Small intestine (tissue), 16 donors: ENCODE measurements around the gene DNAH2. TPM values are rescaled to one million over a fixed set of nuclear protein-coding genes. Genes with fewer than 3 reads are reported as not detected.

Experiments
- DNase-seq, 2 donors: peaks; one replicate each; pipeline versions ENCODE4 v3.0.0 to v3.0.0-alpha.2; 2013
- FAIRE-seq: peaks from 2 replicates; lab custom pipeline; 2012; peaks lifted over from hg19 to GRCh38; lab: Jason Lieb, UNC
- H3K27ac ChIP-seq, 3 donors: one replicate each; pipeline ENCODE4 v1.5.1; 2013; ENCODE audit warnings: low read length in 2 of 3, mild to moderate bottlenecking in 2 of 3, control low read depth in 1 of 3, inconsistent platforms in 1 of 3, low read depth in 1 of 3, moderate library complexity in 1 of 3
- H3K27me3 ChIP-seq, 3 donors: one replicate each; pipeline ENCODE4 v1.6.1; 2013; ENCODE audit warnings: low read length in 3 of 3, inconsistent platforms in 1 of 3; ENCODE audit not compliant: control insufficient read depth in 3 of 3, insufficient read depth in 3 of 3
- H3K36me3 ChIP-seq, 3 donors: one replicate each; pipeline ENCODE4 v1.6.1; 2013; ENCODE audit warnings: low read length in 3 of 3, inconsistent platforms in 1 of 3, low read depth in 1 of 3, mild to moderate bottlenecking in 1 of 3, moderate library complexity in 1 of 3; ENCODE audit not compliant: control insufficient read depth in 3 of 3, insufficient read depth in 2 of 3
- H3K4me1 ChIP-seq, 3 donors: one replicate each; pipeline ENCODE4 v1.6.1; 2013; ENCODE audit warnings: low read length in 2 of 3, inconsistent platforms in 1 of 3, low read depth in 1 of 3, mild to moderate bottlenecking in 1 of 3, moderate library complexity in 1 of 3; ENCODE audit not compliant: control insufficient read depth in 3 of 3, insufficient read depth in 2 of 3
- H3K4me3 ChIP-seq, 3 donors: one replicate each; pipeline ENCODE4 v1.5.1; 2013; ENCODE audit warnings: low read length in 3 of 3, control low read depth in 1 of 3, inconsistent platforms in 1 of 3, low read depth in 1 of 3, mild to moderate bottlenecking in 1 of 3, moderate library complexity in 1 of 3
- H3K9me3 ChIP-seq, 2 donors: one replicate each; pipeline ENCODE4 v1.6.1; 2013; ENCODE audit warnings: low read depth in 1 of 2, low read length in 1 of 2; ENCODE audit not compliant: control insufficient read depth in 2 of 2, insufficient read depth in 1 of 2
- WGBS, 3 donors: extraction: QIAGEN DNeasy Blood & Tissue Kit; methylation state at CpG; one replicate each; pipeline ENCODE4 v1.1.7; 2013; 5-methylcytosine and 5-hydroxymethylcytosine counted together
- long read RNA-seq, 10 donors: transcript quantifications; one replicate each; lab custom pipeline, GENCODE V29; 2026
- polyA plus RNA-seq, 4 donors: library from polyadenylated mRNA; stranded (reverse) in 3 of 4; unstranded in 1 of 4; fragments of 200-250 nt in 3 of 4; fragments of 120-200 nt in 1 of 4; gene quantifications; one replicate each; pipeline versions ENCODE4 v1.2.1 to v1.2.3, GENCODE V29; 2013
- donor health status: healthy with polysubstance abuse.
- donor health status: control.
- donor health status: control.
- donor health status: Bipolar disorder and iron deficiency.
- donor health status: healthy.

DNAH2 gene
- polyA plus RNA-seq = under 1 TPM in 2 of 4 donors, not detected in 2; 0.04 to 0.09 TPM
- long read RNA-seq, donor 1 = 0 reads
- long read RNA-seq, donor 2 = 0 reads
- long read RNA-seq, donor 3 = 0 reads
- long read RNA-seq, donor 4 = 0 reads
- long read RNA-seq, donor 5 = 0 reads
- long read RNA-seq, donor 6 = 0 reads
- long read RNA-seq, donor 7 = 0 reads
- long read RNA-seq, donor 8 = 0 reads
- long read RNA-seq, donor 9 = 0 reads
- long read RNA-seq, donor 10 = 0 reads

GRCh38 chr17:7716901-7717755 is at the start of gene DNAH2:
Gene DNAH2 (plus strand): TSS chr17:7717744. CDS start chr17:7719735, 1,991 bp downstream.
- Histone ChIP-seq H3K36me3 (no peaks in the 10 kb centered on the region), H3K27me3 (peaks cover 0 to 62% (median 0%) of the 10 kb centered on the region in 3 donors), H3K9me3 (no peaks in the 10 kb centered on the region), H3K4me1 (peaks cover 0 to 14% (median 6%) of the 10 kb centered on the region in 3 donors), H3K4me3 (peak within 1 kb of the TSS; percentile 31 to 65 (median 33)), H3K27ac (peak within 1 kb of the TSS in 1 of 3 donors; percentile 54)
- 1% methylated on average over 51 to 64 of the region's 64 CpGs for WGBS, 3 donors
- peak; percentile 53 to 88 for DNase-seq
- FAIRE-seq = no peak

- H3K4me3 ChIP-seq = no peak overlapping the region
- H3K27me3 ChIP-seq = no peaks in the 10 kb centered on the region
- H3K9me3 ChIP-seq = peaks cover 1 to 3% of the 10 kb centered on the region in 2 donors
- H3K36me3 ChIP-seq = peaks cover 10 to 68% (median 11%) of the 10 kb centered on the region in 3 donors
- FAIRE-seq (no peak), DNase-seq (no peak)
- H3K27ac ChIP-seq = no peak overlapping the region
- 94 to 96% (median 95%) methylated on average over 7 of the region's 7 CpGs for WGBS, 3 donors
- no peaks in the 10 kb centered on the region for H3K4me1 ChIP-seq
These were observed 49.1 kb upstream of the DNAH2 start for GRCh38 chr17:7668482-7668881.

- DNase-seq (peak; percentile 21 to 65), FAIRE-seq (no peak)
- Histone ChIP-seq H3K4me3 (no peak overlapping the region), H3K36me3 (peaks cover 18 to 82% (median 25%) of the 10 kb centered on the region in 3 donors), H3K9me3 (peaks cover 2 to 14% of the 10 kb centered on the region in 2 donors), H3K27me3 (no peaks in the 10 kb centered on the region), H3K4me1 (no peaks in the 10 kb centered on the region), H3K27ac (no peak overlapping the region)
- 85 to 93% (median 91%) methylated on average over 2 of the region's 2 CpGs for WGBS, 3 donors
These were observed 44.3 kb upstream of the DNAH2 start for GRCh38 chr17:7673239-7673638.

GRCh38 chr17:7674934-7675333 is 42.6 kb upstream of the DNAH2 start:
- WGBS, 3 donors = 89 to 93% (median 92%) methylated on average over 14 of the region's 14 CpGs
- Histone ChIP-seq H3K36me3 (peaks cover 18 to 67% (median 25%) of the 10 kb centered on the region in 3 donors), H3K4me1 (no peaks in the 10 kb centered on the region), H3K27me3 (no peaks in the 10 kb centered on the region), H3K4me3 (no peak overlapping the region), H3K27ac (no peak overlapping the region), H3K9me3 (peaks cover 2 to 14% of the 10 kb centered on the region in 2 donors)
- FAIRE-seq (no peak), DNase-seq (no peak)

GRCh38 chr17:7676533-7676932 is 41.0 kb upstream of the DNAH2 start:
- WGBS, 3 donors = 79 to 91% (median 88%) methylated on average over 5 of the region's 5 CpGs
- Histone ChIP-seq H3K27ac (no peak overlapping the region), H3K4me1 (no peaks in the 10 kb centered on the region), H3K36me3 (peaks cover 14 to 53% (median 22%) of the 10 kb centered on the region in 3 donors), H3K4me3 (no peak overlapping the region), H3K9me3 (peaks cover 2 to 14% of the 10 kb centered on the region in 2 donors), H3K27me3 (no peaks in the 10 kb centered on the region)
- DNase-seq (no peak), FAIRE-seq (no peak)

- Histone ChIP-seq H3K36me3 (peaks cover 14 to 45% (median 21%) of the 10 kb centered on the region in 3 donors), H3K9me3 (peaks cover 2 to 14% of the 10 kb centered on the region in 2 donors), H3K4me3 (no peak overlapping the region), H3K4me1 (no peaks in the 10 kb centered on the region), H3K27ac (no peak overlapping the region), H3K27me3 (no peaks in the 10 kb centered on the region)
- WGBS, 3 donors = 75 to 87% (median 86%) methylated on average over 10 of the region's 10 CpGs
- FAIRE-seq (no peak), DNase-seq (no peak)
These were observed 40.0 kb upstream of the DNAH2 start for GRCh38 chr17:7677388-7678067.

- peak overlapping the region; percentile 72 to 97 (median 74) for H3K4me3 ChIP-seq
- no peaks in the 10 kb centered on the region for H3K9me3 ChIP-seq
- H3K36me3 ChIP-seq = peaks cover 0 to 9% (median 0%) of the 10 kb centered on the region in 3 donors
- peaks cover 3 to 19% (median 5%) of the 10 kb centered on the region in 3 donors for H3K4me1 ChIP-seq
- FAIRE-seq (no peak), DNase-seq (peak; percentile 14 to 27)
- H3K27me3 ChIP-seq = no peaks in the 10 kb centered on the region
- peak overlapping the region; percentile 79 to 99 (median 97) for H3K27ac ChIP-seq
- WGBS, 3 donors = 13 to 40% (median 18%) methylated on average over 15 of the region's 15 CpGs
These were observed 32.6 kb upstream of the DNAH2 start for GRCh38 chr17:7684851-7685532.
